Uterus (tissue), 4 donors: Measurements from ENCODE around the gene CYP2W1. TPM values are rescaled to one million over a fixed set of nuclear protein-coding genes. Genes with fewer than 3 reads are reported as not detected.

Source experiments
- DNase-seq, 2 donors: peaks; one replicate each; pipeline ENCODE4 v3.0.0-alpha.2; 2019 to 2020
- H3K27ac ChIP-seq, 2 donors: fragments of 200-600 bp; sonication (generic); 1 replicate in 1 of 2; 2 replicates in 1 of 2; pipeline ENCODE4 v1.5.1; 2016 to 2018
- H3K27me3 ChIP-seq, 2 donors: fragments of 200-600 bp; sonication (generic); one replicate each; pipeline ENCODE4 v1.5.1; 2018 to 2019; ENCODE audit warnings: control low read depth in 1 of 2
- H3K36me3 ChIP-seq, 2 donors: fragments of 200-600 bp; sonication (generic); one replicate each; pipeline ENCODE4 v1.5.1; 2019; ENCODE audit warnings: control low read depth in 1 of 2
- H3K4me1 ChIP-seq, 2 donors: fragments of 200-600 bp; sonication (generic); one replicate each; pipeline ENCODE4 v1.5.1; 2018 to 2019; ENCODE audit warnings: control low read depth in 1 of 2
- H3K4me3 ChIP-seq, 2 donors: fragments of 200-600 bp; sonication (generic); 1 replicate in 1 of 2; 2 replicates in 1 of 2; pipeline ENCODE4 v1.5.1; 2018 to 2019; ENCODE audit warnings: mild to moderate bottlenecking in 1 of 2
- H3K9me3 ChIP-seq, 2 donors: fragments of 200-600 bp; sonication (generic); one replicate each; pipeline ENCODE4 v1.5.1; 2019; ENCODE audit warnings: control low read depth in 1 of 2
- POLR2A ChIP-seq, 2 donors: fragments of 450-650 bp; IDR thresholded peaks; one replicate each; pipeline ENCODE4 v1.6.1; 2016; ENCODE audit warnings: antibody characterized with exemption in 2 of 2, mild to moderate bottlenecking in 1 of 2, moderate library complexity in 1 of 2
- intact Hi-C: fragments of 100-400 bp; cut with DNase I; formaldehyde crosslinking; loops from one replicate; pipeline ENCODE4 v1.15.1; 2023; ENCODE audit warnings: low total_unique reads
- total RNA-seq, 4 donors: library from RNA; depleted of rRNA in 3 of 4; stranded (reverse); fragments of >200 nt in 3 of 4; gene quantifications; one replicate each; pipeline versions ENCODE4 v1.1.0 to v1.2.4, GENCODE V29; 2014 to 2023
- TF ChIP-seq, protein P1 (sequence below), 4 experiments: fragments of 200-600 bp in 2 of 4; fragments of 450-650 bp in 2 of 4; sonication (generic) in 2 of 4; IDR thresholded peaks; one replicate each; pipeline ENCODE4 v1.5.1; 2016 to 2019; ENCODE audit warnings: antibody characterized with exemption in 4 of 4, mild to moderate bottlenecking in 2 of 4, moderate library complexity in 1 of 4
- donor health status: DM: yes; HTN: yes; CAD: no.

The CYP2W1 gene
- total RNA-seq, 4 donors from 2014 or later, result 6.6 TPM; not detected in 3

DNA sequence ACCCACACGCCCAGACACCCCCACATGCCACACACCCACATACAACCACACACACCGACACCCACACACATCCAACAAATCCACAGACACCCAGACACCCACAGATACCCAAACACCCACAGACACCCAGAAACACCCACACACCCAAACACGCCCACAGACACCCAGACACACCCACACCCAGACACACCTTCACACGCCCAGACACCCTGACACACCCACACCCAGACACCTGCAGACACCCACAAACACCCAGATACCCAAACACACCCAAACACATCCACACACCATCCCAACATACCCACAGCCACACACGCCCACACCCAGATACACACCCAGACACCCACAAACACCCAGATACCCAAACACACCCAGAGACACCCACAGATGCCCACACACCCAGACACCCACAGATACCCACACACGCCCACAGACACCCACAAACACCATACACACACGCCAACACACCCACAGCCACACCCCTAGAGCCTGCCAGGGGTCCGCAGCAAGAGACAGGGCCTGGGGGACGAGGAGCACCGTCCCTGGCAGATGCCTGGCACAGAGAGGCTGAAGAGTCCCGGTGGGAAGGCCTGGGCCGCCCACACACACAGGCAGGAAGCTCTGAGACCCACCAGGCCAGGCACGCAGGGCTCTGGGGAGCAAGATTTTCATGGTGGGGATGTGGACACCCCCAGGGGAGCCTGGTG lies 28.5 kb downstream of the CYP2W1 start:
- TF ChIP-seq, protein P1, sequence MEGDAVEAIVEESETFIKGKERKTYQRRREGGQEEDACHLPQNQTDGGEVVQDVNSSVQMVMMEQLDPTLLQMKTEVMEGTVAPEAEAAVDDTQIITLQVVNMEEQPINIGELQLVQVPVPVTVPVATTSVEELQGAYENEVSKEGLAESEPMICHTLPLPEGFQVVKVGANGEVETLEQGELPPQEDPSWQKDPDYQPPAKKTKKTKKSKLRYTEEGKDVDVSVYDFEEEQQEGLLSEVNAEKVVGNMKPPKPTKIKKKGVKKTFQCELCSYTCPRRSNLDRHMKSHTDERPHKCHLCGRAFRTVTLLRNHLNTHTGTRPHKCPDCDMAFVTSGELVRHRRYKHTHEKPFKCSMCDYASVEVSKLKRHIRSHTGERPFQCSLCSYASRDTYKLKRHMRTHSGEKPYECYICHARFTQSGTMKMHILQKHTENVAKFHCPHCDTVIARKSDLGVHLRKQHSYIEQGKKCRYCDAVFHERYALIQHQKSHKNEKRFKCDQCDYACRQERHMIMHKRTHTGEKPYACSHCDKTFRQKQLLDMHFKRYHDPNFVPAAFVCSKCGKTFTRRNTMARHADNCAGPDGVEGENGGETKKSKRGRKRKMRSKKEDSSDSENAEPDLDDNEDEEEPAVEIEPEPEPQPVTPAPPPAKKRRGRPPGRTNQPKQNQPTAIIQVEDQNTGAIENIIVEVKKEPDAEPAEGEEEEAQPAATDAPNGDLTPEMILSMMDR (IDR thresholded peaks at IDR 0.05), result no peak
- no peak for TF ChIP-seq POLR2A (IDR thresholded peaks at IDR 0.05)
- H3K9me3 ChIP-seq, result no peaks in the 10 kb centered on the region
- H3K4me3 ChIP-seq, result no peak overlapping the region
- no peaks in the 10 kb centered on the region for H3K27me3 ChIP-seq
- DNase-seq, result no peak
- H3K4me1 ChIP-seq, result no peaks in the 10 kb centered on the region
- no peaks in the 10 kb centered on the region for H3K36me3 ChIP-seq
- H3K27ac ChIP-seq, result no peak overlapping the region
- intact Hi-C loops, result no loop called here

DNA sequence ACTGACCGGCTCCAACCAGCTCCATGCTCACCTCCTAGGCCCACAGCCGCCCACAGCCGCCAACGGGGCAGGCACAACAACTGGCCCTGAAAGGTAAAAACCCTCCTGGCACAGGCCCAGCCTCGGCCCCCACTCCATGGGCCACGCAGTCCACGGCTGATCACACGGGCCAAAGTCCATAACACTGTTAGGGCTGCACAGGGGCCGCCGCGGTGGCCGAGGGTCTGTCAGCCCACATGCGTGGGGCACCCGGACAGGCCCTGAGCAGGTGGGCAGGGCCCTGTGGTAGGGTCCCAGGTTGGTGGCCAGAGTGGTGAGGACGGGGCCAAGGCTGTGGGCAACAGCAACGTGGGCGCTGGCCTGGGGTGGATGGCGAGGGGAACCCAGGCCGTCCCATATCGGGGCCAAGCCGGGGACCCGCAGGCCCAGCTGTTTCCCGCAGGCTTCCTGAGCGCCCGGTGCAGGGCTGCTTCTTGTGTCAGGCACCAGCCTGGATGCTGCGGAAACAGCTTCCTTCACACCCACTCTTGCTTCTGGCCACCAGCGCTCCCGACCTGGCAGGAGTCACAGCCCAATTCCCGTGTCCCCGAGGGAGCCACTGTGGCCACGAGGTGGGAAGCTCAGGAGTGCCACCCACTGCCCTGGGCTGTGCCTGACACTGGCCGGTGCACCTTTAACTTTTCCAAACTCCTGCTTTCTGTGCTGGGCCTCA lies 29.2 kb downstream of the CYP2W1 start:
- Histone ChIP-seq H3K4me3 (no peak overlapping the region), H3K27me3 (no peaks in the 10 kb centered on the region), H3K36me3 (no peaks in the 10 kb centered on the region), H3K27ac (no peak overlapping the region), H3K9me3 (no peaks in the 10 kb centered on the region), H3K4me1 (no peaks in the 10 kb centered on the region)
- intact Hi-C loops, result no loop called here
- no peak for DNase-seq
- TF ChIP-seq POLR2A (IDR thresholded peaks at IDR 0.05), result no peak
- TF ChIP-seq, protein P1 (IDR thresholded peaks at IDR 0.05), result no peak

DNA sequence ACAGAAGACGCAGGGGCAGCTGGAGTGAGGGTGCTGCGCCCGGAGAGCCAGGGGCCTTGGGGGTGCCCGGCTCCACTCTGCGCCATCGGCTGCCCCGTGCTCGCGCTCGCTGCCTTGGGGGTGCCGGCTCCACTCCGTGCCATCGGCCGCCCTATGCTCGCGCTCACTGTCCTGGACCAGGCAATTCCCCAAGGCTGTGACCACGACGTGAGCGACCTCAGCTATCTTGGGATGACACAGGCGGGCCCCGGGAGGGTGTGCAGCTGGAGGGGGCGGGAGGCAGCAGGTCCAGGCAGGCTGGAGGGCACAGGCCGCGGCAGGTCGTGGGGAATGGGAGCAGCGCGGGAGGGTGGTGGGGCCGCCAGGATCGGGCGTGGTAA lies 29.7 kb downstream of the CYP2W1 start:
- H3K9me3 ChIP-seq, result no peaks in the 10 kb centered on the region
- no peaks in the 10 kb centered on the region for H3K27me3 ChIP-seq
- H3K4me1 ChIP-seq, result no peaks in the 10 kb centered on the region
- intact Hi-C loops, result no loop called here
- H3K27ac ChIP-seq, result no peak overlapping the region
- no peak for DNase-seq
- H3K36me3 ChIP-seq, result no peaks in the 10 kb centered on the region
- H3K4me3 ChIP-seq, result no peak overlapping the region
- TF ChIP-seq, protein P1 (IDR thresholded peaks at IDR 0.05), result no peak
- no peak for TF ChIP-seq POLR2A (IDR thresholded peaks at IDR 0.05)

DNA sequence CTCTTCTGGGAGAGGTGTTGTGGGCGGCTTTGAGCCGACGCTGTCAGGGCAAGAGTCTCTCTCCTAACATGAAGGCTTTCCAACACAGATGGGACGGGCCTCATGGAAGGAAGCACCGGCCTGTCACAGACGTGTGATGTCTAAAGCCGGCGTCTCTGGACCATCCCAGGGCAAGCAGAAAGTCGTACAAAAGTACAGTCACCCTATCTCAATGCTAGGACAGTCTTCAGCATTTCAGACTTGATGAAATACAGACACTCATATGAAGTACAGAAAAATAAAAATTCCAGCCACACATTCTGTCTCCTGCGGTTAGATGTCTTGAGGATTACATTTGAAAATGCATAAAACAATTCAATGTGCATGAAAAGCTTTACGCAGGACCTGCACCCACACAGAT lies 30.6 kb downstream of the CYP2W1 start:
- intact Hi-C loops, result no loop called here
- H3K9me3 ChIP-seq, result no peaks in the 10 kb centered on the region
- H3K4me3 ChIP-seq, result no peak overlapping the region
- TF ChIP-seq, protein P1 (IDR thresholded peaks at IDR 0.05), result no peak
- TF ChIP-seq POLR2A (IDR thresholded peaks at IDR 0.05), result no peak
- no peaks in the 10 kb centered on the region for H3K27me3 ChIP-seq
- H3K36me3 ChIP-seq, result no peaks in the 10 kb centered on the region
- H3K27ac ChIP-seq, result no peak overlapping the region
- no peak for DNase-seq
- H3K4me1 ChIP-seq, result no peaks in the 10 kb centered on the region

DNA sequence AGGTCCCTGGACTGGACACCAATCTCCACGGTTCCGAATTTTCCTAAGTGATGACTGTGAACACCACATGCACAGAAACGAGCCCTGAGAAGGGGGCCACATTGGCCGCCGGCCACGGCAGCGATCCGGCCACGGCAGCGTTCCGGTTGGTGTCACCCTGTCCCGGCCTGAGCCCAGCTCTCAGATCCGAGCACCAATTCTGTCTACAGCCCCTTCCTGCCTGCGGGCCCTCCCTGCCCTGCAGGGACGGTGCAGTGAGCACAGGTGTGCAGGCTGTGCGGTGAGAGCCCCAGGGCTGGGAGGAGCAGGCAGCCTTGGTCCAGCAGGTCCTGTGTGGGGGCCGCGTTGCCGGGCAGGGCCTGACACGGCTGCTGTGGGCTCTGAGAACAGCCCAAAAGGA lies 31.7 kb downstream of the CYP2W1 start:
- Histone ChIP-seq H3K4me3 (no peak overlapping the region), H3K36me3 (no peaks in the 10 kb centered on the region), H3K27ac (no peak overlapping the region), H3K4me1 (no peaks in the 10 kb centered on the region), H3K9me3 (no peaks in the 10 kb centered on the region), H3K27me3 (no peaks in the 10 kb centered on the region)
- no peak for DNase-seq
- intact Hi-C loops, result no loop called here
- TF ChIP-seq POLR2A (IDR thresholded peaks at IDR 0.05), result no peak
- TF ChIP-seq, protein P1 (IDR thresholded peaks at IDR 0.05), result no peak
